Sigmoid colon (tissue), 7 donors: Measurements from ENCODE around the gene MRGPRD. TPM values are rescaled to one million over a fixed set of nuclear protein-coding genes. Genes with fewer than 3 reads are reported as not detected.

Experiments used
- DNase-seq: peaks from one replicate; pipeline ENCODE4 v3.0.0-alpha.2; 2019
- H3K27ac ChIP-seq, 4 donors: fragments of 200-600 bp; sonication (generic); one replicate each; pipeline ENCODE4 v1.5.1; 2016 to 2019; ENCODE audit warnings: mild to moderate bottlenecking in 1 of 4
- H3K27me3 ChIP-seq, 3 donors: fragments of 200-600 bp; sonication (generic); one replicate each; pipeline ENCODE4 v1.5.1; 2019; ENCODE audit warnings: mild to moderate bottlenecking in 1 of 3
- H3K36me3 ChIP-seq, 4 donors: fragments of 200-600 bp; sonication (generic); one replicate each; pipeline ENCODE4 v1.5.1; 2016 to 2019
- H3K4me1 ChIP-seq, 4 donors: fragments of 200-600 bp; sonication (generic); one replicate each; pipeline ENCODE4 v1.5.1; 2017 to 2019
- H3K4me3 ChIP-seq, 4 donors: fragments of 200-600 bp; sonication (generic); one replicate each; pipeline ENCODE4 v1.5.1; 2017 to 2019; ENCODE audit warnings: mild to moderate bottlenecking in 2 of 4, moderate library complexity in 1 of 4
- H3K9me3 ChIP-seq, 4 donors: fragments of 200-600 bp in 3 of 4; sonication (generic) in 3 of 4; one replicate each; pipeline versions ENCODE4 v1.5.1 to v1.6.1; 2013 to 2019
- EP300 ChIP-seq, 4 donors: sonication (generic); formaldehyde crosslinking; IDR thresholded peaks; one replicate each; pipeline ENCODE4 v1.6.1; 2017; ENCODE audit warnings: antibody characterized with exemption in 4 of 4
- POLR2A ChIP-seq, 2 donors: fragments of 450-650 bp; IDR thresholded peaks; one replicate each; pipeline ENCODE4 v1.6.1; 2016; ENCODE audit warnings: antibody characterized with exemption in 2 of 2, mild to moderate bottlenecking in 2 of 2, moderate library complexity in 2 of 2
- POLR2AphosphoS5 ChIP-seq, 4 donors: sonication (generic); formaldehyde crosslinking; IDR thresholded peaks; one replicate each; pipeline ENCODE4 v1.6.1; 2017; ENCODE audit warnings: antibody characterized with exemption in 4 of 4
- WGBS, 2 donors: extraction: QIAGEN DNeasy Blood & Tissue Kit; methylation state at CpG; one replicate each; pipeline ENCODE4 v1.1.7; 2013; 5-methylcytosine and 5-hydroxymethylcytosine counted together
- intact Hi-C: fragments of 100-400 bp; cut with DNase I; formaldehyde crosslinking; loops from one replicate; pipeline ENCODE4 v1.15.1; 2023
- polyA plus RNA-seq, 3 donors: library from polyadenylated mRNA; stranded (reverse); fragments of 200-250 nt; gene quantifications; one replicate each; pipeline ENCODE4 v1.2.3, GENCODE V29; 2013
- total RNA-seq, 4 donors: library from RNA; depleted of rRNA; stranded (reverse); fragments of >200 nt; gene quantifications; one replicate each; pipeline ENCODE4 v1.1.0, GENCODE V29; 2016
- TF ChIP-seq, protein P1 (sequence below), 4 experiments: fragments of 450-650 bp in 3 of 4; fragments of 200-600 bp in 1 of 4; IDR thresholded peaks; one replicate each; pipeline ENCODE4 v1.5.1; 2016 to 2019; ENCODE audit warnings: antibody characterized with exemption in 4 of 4, mild to moderate bottlenecking in 3 of 4, moderate library complexity in 2 of 4
- donor health status: healthy with polysubstance abuse.
- donor health status: Bipolar disorder and iron deficiency.
- donor health status: healthy.

MRGPRD gene
- total and polyA plus RNA-seq, 7 donors, result 1.9 to 2.2 (median 2.1) TPM; not detected in 4

DNA sequence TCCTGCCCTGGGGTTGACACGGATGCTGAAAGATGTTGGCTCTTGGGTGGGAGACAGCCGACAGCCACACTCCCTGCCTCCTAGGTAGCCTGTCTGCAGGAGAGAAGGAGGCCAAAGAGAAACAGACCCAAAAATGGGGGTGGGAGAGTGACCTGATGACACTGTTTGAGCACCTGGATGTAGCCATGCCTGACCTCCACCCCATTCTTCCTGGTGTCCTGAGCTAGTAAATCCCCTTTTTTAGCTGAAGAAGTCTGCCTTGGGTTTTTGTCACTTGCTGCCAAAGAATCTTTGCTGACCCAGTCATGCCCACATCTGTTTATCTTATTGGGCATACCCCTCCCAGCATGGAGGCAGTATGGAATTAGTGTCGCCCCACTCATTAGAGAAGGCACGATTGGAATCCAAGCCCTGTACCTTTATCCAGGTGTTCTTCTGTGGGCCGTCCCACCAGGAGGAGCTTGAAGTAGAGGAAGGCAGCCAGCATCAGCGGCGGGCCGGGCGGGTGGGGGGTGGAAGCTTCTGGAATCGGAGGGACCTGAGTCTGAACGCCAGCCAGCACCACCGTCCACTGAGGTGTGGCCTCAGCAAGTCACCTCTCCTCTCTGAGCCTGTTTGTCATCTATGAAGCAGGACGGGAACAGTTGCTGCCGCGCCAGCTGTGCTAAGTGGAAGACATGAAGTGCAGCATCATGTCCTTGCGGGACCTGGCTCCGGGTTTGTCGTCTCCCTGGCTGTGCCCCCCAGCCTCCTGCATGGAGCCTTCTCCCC is 39.3 kb downstream of the MRGPRD start:
- Histone ChIP-seq H3K9me3 (no peaks in the 10 kb centered on the region), H3K4me1 (peaks cover 0 to 86% (median 72%) of the 10 kb centered on the region in 4 donors), H3K27ac (peak overlapping the region; percentile 90 to 94 (median 92)), H3K4me3 (no peak overlapping the region), H3K27me3 (no peaks in the 10 kb centered on the region), H3K36me3 (peaks cover 7 to 41% (median 26%) of the 10 kb centered on the region in 4 donors)
- no peak for TF ChIP-seq EP300 (IDR thresholded peaks at IDR 0.05)
- peak in 2 of 4 donors; percentile 36 to 37 for TF ChIP-seq POLR2AphosphoS5 (IDR thresholded peaks at IDR 0.05)
- 89 to 92% methylated on average over 18 of the region's 18 CpGs for WGBS, 2 donors
- intact Hi-C loops, result no loop called here
- no peak for DNase-seq

DNA sequence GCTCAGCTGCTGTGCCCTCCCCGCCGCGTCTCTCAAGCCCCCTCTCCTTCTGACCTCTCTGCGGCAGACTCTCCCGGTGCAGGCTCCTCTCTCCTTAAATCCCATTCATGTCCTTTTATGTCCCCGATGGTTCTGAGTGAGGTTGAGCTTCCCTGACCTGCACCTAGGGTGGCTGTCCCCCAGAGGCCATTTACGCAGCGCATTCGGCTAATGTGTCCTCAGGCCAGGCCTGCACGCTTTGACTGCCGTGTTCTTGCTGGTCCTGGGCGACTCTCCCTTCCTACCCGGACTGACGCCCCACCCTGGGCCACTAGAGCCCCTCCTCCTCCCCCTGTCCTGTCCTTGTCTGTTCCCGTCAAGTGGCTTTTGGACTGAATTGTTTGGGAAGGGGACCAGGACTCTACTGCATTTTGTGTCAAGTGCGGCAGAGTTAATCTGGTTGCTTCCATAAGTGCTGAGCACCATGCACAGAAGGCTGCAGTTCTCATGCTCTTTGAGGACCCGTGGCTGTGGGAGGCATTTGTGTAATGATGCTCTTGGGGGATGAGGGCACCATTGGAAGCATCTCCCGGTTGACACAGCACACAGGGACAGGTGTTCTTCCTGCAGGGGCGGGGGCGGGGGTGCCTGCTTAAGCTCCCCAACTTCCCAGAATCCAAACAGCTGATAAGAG is 40.0 kb downstream of the MRGPRD start:
- H3K27ac ChIP-seq, result peak overlapping the region; percentile 90 to 94 (median 92)

DNA sequence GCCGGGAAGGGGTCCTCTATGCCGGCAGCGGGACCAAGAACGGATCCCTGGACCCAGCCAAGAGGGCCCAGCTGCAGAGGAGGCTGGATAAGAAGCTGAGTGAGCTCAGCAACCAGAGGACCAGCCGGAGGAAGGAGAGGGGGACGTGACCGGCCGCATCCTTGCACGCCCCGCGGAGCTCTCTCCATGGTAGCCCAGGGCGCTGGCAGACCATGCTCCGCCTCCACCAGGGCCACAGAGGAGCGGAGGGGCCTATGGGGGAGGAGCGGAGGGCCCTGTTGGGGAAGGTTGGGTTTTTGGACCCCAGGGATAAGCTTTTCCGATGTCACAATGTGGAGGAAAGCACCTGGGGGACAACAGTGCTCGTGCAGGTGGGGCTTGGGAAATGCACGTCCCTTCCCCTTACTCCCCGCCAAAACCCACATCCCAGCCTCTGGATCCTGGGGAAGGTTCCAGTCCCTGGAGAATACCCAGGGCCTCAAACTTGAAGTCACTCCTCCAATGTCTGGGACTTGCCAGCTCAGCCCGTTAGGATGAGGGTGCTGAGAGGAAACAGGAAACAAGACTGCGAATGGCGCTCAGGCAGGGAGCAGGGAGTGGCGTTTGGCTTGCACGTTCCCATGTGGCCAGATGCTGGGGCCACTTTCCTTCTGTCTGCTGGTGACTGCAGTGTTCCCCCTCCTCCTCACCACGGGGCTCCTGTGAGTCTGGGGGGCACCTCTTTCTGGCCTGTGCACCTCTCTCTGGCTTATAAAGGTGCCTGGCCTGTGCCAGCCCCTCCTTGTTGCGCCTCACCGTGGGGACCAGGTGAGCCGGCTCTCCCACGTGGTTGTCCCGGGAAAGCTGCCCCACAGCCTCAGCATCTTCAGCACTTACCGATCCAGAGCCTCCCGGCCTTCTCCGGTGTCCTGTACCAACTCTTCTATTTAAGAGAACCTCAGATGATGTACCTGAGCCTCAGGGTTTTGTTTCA is 40.9 kb downstream of the MRGPRD start:
- Histone ChIP-seq H3K4me1 (peaks cover 0 to 80% (median 71%) of the 10 kb centered on the region in 4 donors), H3K27ac (peak overlapping the region; percentile 90 to 94 (median 92)), H3K4me3 (no peak overlapping the region), H3K36me3 (peaks cover 12 to 56% (median 35%) of the 10 kb centered on the region in 4 donors), H3K9me3 (no peaks in the 10 kb centered on the region), H3K27me3 (no peaks in the 10 kb centered on the region)
- intact Hi-C loops, result no loop called here
- TF ChIP-seq POLR2A (IDR thresholded peaks at IDR 0.05) (no peak), POLR2AphosphoS5 (IDR thresholded peaks at IDR 0.05) (no peak), EP300 (IDR thresholded peaks at IDR 0.05) (no peak)
- TF ChIP-seq, protein P1, sequence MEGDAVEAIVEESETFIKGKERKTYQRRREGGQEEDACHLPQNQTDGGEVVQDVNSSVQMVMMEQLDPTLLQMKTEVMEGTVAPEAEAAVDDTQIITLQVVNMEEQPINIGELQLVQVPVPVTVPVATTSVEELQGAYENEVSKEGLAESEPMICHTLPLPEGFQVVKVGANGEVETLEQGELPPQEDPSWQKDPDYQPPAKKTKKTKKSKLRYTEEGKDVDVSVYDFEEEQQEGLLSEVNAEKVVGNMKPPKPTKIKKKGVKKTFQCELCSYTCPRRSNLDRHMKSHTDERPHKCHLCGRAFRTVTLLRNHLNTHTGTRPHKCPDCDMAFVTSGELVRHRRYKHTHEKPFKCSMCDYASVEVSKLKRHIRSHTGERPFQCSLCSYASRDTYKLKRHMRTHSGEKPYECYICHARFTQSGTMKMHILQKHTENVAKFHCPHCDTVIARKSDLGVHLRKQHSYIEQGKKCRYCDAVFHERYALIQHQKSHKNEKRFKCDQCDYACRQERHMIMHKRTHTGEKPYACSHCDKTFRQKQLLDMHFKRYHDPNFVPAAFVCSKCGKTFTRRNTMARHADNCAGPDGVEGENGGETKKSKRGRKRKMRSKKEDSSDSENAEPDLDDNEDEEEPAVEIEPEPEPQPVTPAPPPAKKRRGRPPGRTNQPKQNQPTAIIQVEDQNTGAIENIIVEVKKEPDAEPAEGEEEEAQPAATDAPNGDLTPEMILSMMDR (IDR thresholded peaks at IDR 0.05), result no peak
- no peak for DNase-seq
- 86 to 87% methylated on average over 33 of the region's 33 CpGs for WGBS, 2 donors

More for the DNA sequence above, 40.0 kb downstream of the MRGPRD start:
- Histone ChIP-seq H3K9me3 (no peaks in the 10 kb centered on the region), H3K36me3 (peaks cover 12 to 48% (median 33%) of the 10 kb centered on the region in 4 donors), H3K4me3 (no peak overlapping the region), H3K27me3 (no peaks in the 10 kb centered on the region), H3K4me1 (peaks cover 0 to 79% (median 70%) of the 10 kb centered on the region in 4 donors)
- TF ChIP-seq, protein P1 (IDR thresholded peaks at IDR 0.05), result no peak
- TF ChIP-seq EP300 (IDR thresholded peaks at IDR 0.05), result no peak
- no peak for TF ChIP-seq POLR2A (IDR thresholded peaks at IDR 0.05)
- TF ChIP-seq POLR2AphosphoS5 (IDR thresholded peaks at IDR 0.05), result no peak
- no peak for DNase-seq
- 91 to 95% methylated on average over 20 of the region's 20 CpGs for WGBS, 2 donors
- intact Hi-C loops, result no loop called here

DNA sequence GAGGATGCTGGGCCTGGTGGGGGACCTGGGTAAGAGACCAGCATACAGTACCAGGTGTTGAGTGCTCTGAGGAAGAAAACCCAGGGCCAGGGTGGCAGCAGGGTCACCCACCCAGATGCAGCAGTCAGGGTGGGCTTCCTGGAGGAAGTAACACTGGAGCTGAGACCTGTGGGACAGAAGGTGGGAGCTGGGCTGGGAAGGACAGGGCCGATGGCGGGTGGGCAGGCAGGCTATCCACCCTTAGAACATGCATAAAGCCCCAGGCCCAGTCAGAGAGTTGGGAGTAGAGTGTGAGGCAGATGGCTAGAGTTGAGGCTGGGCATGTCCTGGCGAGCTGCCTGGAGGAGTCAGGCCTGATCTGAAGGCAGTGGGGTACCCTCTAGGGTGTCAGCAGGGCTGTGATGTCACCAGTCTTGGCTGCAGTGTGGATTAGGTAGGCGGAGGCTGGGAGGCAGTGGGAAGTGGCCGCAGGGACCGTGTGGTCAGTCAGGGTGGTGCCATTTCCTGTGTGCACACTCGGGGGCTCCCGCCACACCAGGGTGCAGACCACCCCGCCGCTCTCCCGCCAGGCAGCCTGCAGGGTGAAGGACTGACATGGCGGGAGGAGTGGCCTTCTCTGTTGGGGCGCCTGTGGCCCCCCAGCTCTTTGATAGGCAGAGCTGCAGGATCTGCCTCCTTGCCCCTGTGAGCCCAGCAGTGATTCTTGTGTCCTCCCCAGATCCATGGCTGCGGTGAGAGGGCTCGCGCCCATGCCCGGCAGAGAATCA is 41.8 kb downstream of the MRGPRD start:
- no peak for DNase-seq
- no peaks in the 10 kb centered on the region for H3K9me3 ChIP-seq
- H3K4me1 ChIP-seq, result peaks cover 0 to 85% (median 75%) of the 10 kb centered on the region in 4 donors
- 91 to 92% methylated on average over 17 of the region's 17 CpGs for WGBS, 2 donors
- peak overlapping the region; percentile 90 to 94 (median 92) for H3K27ac ChIP-seq
- no peak overlapping the region for H3K4me3 ChIP-seq
- TF ChIP-seq POLR2AphosphoS5 (IDR thresholded peaks at IDR 0.05), result no peak
- no peak for TF ChIP-seq EP300 (IDR thresholded peaks at IDR 0.05)
- no peak for TF ChIP-seq POLR2A (IDR thresholded peaks at IDR 0.05)
- TF ChIP-seq, protein P1 (IDR thresholded peaks at IDR 0.05), result no peak
- H3K36me3 ChIP-seq, result peaks cover 12 to 64% (median 35%) of the 10 kb centered on the region in 4 donors
- intact Hi-C loops, result no loop called here
- no peaks in the 10 kb centered on the region for H3K27me3 ChIP-seq
